Measurements from ENCODE around the gene SRRM5. TPM values are rescaled to one million over a fixed set of nuclear protein-coding genes. Genes with fewer than 3 reads are reported as not detected.

Gene SRRM5
- total RNA-seq, 2 donors from 2014 or later, result 0.28 TPM; not detected in 1

DNA sequence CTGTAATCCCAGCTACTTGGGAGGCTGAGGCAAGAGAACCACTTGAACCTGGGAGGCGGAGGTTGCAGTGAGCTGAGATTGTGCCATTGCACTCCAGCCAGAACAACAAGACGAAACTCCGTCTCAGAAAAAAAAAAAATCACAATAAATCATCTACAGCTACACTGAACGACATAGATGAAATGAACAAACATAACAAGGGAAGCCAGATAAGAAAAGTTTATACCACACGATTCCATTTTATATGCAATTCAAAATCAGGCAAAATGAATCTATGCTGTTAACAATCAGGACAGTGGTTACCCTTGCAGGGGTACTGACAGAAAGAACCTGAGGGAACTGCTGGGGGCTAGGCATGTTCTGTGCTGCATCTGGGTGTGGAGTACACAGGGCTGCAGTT, 42.2 kb upstream of the SRRM5 start:
- DNase-seq (ENCODE audit: low spot score), result no peak
- H3K27me3 ChIP-seq, result no peaks in the 10 kb centered on the region
- TF ChIP-seq CTCF (IDR thresholded peaks at IDR 0.05), result no peak
- no peak overlapping the region for H3K27ac ChIP-seq
- no peaks in the 10 kb centered on the region for H3K9me3 ChIP-seq
- no peak overlapping the region for H3K4me3 ChIP-seq
- peaks cover 0 to 6% of the 10 kb centered on the region in 2 donors for H3K4me1 ChIP-seq
- H3K36me3 ChIP-seq, result no peaks in the 10 kb centered on the region

DNA sequence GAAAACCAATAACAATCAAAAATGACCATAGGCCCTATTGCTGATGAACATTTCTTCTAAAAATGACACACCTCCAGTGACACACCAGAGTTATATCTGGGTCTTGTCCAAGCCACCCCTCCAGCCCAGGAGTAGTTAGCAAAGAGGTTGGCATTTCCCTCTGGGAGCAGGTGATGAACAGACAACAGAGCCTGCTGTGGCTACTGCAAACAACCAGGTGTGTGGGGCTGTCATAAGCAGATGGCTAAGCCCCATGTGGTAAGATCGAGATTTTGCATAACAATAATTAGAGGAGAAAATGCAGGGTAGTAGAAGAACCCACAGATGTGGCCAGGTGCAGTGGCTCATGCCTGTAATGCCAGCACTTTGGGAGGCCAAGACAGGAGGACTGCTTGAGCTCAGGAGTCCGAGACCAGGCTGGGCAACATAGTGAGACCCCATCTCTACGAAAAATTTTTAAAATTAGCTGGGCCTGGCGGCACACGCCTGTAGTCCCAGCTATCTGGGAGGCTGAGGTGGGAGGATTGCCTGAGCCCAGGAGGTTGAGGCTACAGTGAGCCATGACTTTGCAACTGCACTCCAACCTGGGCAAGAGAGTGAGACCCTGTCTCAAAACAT, 41.6 kb upstream of the SRRM5 start:
- TF ChIP-seq CTCF (IDR thresholded peaks at IDR 0.05), result no peak
- no peak for DNase-seq (ENCODE audit: low spot score)
- Histone ChIP-seq H3K36me3 (no peaks in the 10 kb centered on the region), H3K27me3 (no peaks in the 10 kb centered on the region), H3K9me3 (no peaks in the 10 kb centered on the region), H3K27ac (no peak overlapping the region), H3K4me1 (peaks cover 0 to 12% of the 10 kb centered on the region in 2 donors), H3K4me3 (no peak overlapping the region)

DNA sequence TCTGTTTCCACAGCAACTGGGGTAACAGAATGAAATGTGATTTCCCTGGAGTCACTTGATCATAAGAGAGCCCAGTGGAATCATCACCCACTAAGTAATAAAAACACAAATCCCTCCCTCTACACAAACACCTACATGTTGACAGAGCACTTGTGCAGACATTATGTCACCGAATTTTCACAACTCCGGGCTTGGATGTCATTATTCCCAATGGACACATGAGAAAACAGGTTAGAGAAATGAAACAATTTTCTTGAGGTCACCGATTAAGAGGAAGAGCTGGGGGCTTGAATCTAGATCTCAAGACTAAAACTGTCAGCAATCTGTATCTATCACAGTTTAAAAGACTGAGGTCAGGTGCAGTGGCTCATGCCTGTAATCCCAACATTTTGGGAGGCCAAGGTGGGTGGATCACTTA, 39.7 kb upstream of the SRRM5 start:
- peaks cover 0 to 17% of the 10 kb centered on the region in 2 donors for H3K4me1 ChIP-seq
- H3K27ac ChIP-seq, result no peak overlapping the region
- no peak for DNase-seq (ENCODE audit: low spot score)
- H3K36me3 ChIP-seq, result no peaks in the 10 kb centered on the region
- TF ChIP-seq CTCF (IDR thresholded peaks at IDR 0.05), result no peak
- no peaks in the 10 kb centered on the region for H3K27me3 ChIP-seq
- H3K9me3 ChIP-seq, result no peaks in the 10 kb centered on the region
- no peak overlapping the region for H3K4me3 ChIP-seq

DNA sequence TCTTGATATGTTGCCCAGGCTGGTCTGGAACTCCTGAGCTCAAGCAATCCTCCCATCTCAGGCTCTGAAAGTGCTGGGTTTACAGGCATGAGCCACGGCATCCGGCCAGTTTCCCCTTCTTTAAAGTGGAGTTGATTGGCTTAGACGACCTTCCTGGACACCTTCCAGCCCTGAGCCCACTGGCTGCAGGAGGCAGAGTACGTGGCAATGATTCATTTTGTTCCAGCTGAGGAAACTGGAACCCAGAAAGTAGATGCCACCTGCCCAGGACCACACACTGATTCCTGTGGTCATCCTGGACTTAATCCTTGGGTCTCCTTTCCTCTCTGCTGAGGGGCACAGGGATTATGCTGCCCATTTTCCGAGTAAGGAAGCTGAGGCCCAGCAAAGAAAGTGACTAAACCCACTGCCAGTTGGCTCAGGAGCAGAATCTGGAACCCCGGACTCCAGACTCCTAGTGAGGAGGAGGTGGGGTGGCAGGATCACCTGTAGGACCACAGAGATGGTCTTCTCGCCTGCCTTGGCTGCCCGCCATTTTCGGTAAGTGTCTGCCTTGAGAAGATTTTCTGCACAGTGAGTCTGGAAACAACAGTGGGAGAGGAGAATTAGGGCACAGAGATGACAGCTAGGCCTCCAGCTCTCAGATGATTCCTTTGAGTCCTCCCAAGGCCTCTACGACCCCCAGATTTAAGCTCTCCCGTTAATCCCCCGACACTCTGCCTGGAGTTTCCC, 37.3 kb upstream of the SRRM5 start:
- Histone ChIP-seq H3K27ac (peak overlapping the region; percentile 79 to 84), H3K4me3 (peak overlapping the region; percentile 76 to 79), H3K9me3 (no peaks in the 10 kb centered on the region), H3K4me1 (peaks cover 0 to 17% of the 10 kb centered on the region in 2 donors), H3K36me3 (no peaks in the 10 kb centered on the region), H3K27me3 (no peaks in the 10 kb centered on the region)
- no peak for DNase-seq (ENCODE audit: low spot score)
- TF ChIP-seq CTCF (IDR thresholded peaks at IDR 0.05), result no peak

DNA sequence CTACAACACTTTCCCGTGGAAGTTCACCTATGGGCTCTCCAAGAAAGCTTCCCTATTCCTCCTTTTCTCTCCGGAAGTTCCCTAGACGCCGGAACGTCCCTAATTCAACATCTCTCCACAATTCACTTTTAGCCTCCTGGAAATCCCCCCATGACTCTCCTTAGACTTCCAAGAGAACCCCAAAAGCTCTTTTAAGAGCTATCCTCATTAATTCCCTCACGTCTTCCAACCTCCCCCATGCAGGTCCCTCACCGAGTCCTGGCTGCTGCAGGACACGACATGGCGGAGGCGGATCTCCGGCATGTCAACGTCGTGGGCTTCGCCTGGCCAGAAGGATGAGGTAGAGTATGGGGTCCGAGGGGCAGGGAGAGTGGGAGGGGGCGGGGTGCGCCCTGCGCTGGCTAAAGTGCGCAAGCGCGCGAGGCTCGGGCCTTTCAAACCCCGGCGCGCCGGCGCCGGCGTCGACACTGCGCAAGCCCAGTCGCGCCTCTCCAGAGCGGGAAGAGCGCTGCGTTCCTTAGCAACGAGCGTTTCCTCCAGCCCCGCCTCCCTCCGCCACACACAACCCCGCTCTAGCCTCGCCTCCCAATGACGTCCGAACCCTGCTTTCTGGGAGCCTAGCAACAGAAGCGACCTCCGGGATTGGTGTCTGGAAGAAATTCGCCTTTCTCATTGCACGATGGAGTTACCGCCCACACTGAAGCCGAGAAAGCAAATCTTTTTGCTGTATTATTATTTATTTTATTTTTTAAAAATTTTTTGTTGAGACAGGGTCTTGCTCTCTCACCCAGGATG, 36.5 kb upstream of the SRRM5 start, which contains the start of the genes PINLYP and XRCC1:
Gene PINLYP (plus strand): TSS at position 646 of the 795 bp plus-strand sequence. CDS start 1,391 bp downstream, outside the sequence.
Gene XRCC1 (minus strand): TSS at position 372 of the 795 bp plus-strand sequence. CDS start 69 bp downstream, at position 303.
- Histone ChIP-seq H3K36me3 (no peaks in the 10 kb centered on the region), H3K27me3 (no peaks in the 10 kb centered on the region), H3K4me1 (peaks cover 0 to 17% of the 10 kb centered on the region in 2 donors), H3K4me3 (peak within 1 kb of the TSS; percentile 76 to 79), H3K27ac (peak within 1 kb of the TSS; percentile 79 to 84), H3K9me3 (no peaks in the 10 kb centered on the region)
- peak; percentile 97 for DNase-seq (ENCODE audit: low spot score)
- no peak for TF ChIP-seq CTCF (IDR thresholded peaks at IDR 0.05)

Data from right atrium auricular region (tissue), 2 donors.